RWPE2 (cell line): ENCODE measurements around the gene IMPG1.

Source experiments
- ATAC-seq: fragments of 200-7000 bp; cut with Tn5 transposase; 3 replicates; pipeline ENCODE4 v1.9.1; 2021; ENCODE audit warnings: low read depth
- DNase-seq: peaks from one replicate; pipeline ENCODE4 v3.0.0-alpha.2; 2020; ENCODE audit warnings: low spot score
- H3K27ac ChIP-seq: fragments of 450-650 bp; 2 replicates; pipeline ENCODE4 v1.5.1; 2017; ENCODE audit warnings: mild to moderate bottlenecking; ENCODE audit not compliant: poor library complexity, severe bottlenecking
- H3K27me3 ChIP-seq: fragments of 250-450 bp; sonication (Bioruptor Pico); 2 replicates; pipeline ENCODE4 v1.5.1; 2021; ENCODE audit warnings: mild to moderate bottlenecking, moderate library complexity; ENCODE audit not compliant: insufficient read depth, poor library complexity, severe bottlenecking
- H3K36me3 ChIP-seq: fragments of 250-450 bp; sonication (Bioruptor Pico); 2 replicates; pipeline ENCODE4 v1.5.1; 2020; ENCODE audit warnings: low read depth, mild to moderate bottlenecking, moderate library complexity
- H3K4me1 ChIP-seq: fragments of 250-450 bp; sonication (Bioruptor Pico); 2 replicates; pipeline ENCODE4 v1.5.1; 2021; ENCODE audit warnings: mild to moderate bottlenecking, moderate library complexity; ENCODE audit not compliant: insufficient read depth, poor library complexity, severe bottlenecking
- H3K4me3 ChIP-seq: fragments of 250-450 bp; sonication (Bioruptor Pico); 2 replicates; pipeline ENCODE4 v1.5.1; 2021; ENCODE audit warnings: mild to moderate bottlenecking, moderate library complexity; ENCODE audit not compliant: severe bottlenecking
- H3K9me3 ChIP-seq: fragments of 250-450 bp; sonication (Bioruptor Pico); 2 replicates; pipeline ENCODE4 v1.5.1; 2021; ENCODE audit warnings: mild to moderate bottlenecking, moderate library complexity; ENCODE audit not compliant: severe bottlenecking
- CTCF ChIP-seq: fragments of 450-650 bp; IDR thresholded peaks from one replicate; pipeline ENCODE4 v1.5.1; 2017; ENCODE audit warnings: mild to moderate bottlenecking, moderate library complexity; ENCODE audit not compliant: poor library complexity, severe bottlenecking

The IMPG1 gene, protein sequence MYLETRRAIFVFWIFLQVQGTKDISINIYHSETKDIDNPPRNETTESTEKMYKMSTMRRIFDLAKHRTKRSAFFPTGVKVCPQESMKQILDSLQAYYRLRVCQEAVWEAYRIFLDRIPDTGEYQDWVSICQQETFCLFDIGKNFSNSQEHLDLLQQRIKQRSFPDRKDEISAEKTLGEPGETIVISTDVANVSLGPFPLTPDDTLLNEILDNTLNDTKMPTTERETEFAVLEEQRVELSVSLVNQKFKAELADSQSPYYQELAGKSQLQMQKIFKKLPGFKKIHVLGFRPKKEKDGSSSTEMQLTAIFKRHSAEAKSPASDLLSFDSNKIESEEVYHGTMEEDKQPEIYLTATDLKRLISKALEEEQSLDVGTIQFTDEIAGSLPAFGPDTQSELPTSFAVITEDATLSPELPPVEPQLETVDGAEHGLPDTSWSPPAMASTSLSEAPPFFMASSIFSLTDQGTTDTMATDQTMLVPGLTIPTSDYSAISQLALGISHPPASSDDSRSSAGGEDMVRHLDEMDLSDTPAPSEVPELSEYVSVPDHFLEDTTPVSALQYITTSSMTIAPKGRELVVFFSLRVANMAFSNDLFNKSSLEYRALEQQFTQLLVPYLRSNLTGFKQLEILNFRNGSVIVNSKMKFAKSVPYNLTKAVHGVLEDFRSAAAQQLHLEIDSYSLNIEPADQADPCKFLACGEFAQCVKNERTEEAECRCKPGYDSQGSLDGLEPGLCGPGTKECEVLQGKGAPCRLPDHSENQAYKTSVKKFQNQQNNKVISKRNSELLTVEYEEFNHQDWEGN

GRCh38 chr6:76072562-76072961 lies at the start of gene IMPG1:
Gene IMPG1 (minus strand): TSS chr6:76072662. CDS start chr6:76072488, 174 bp downstream.
- ATAC-seq (no peak), DNase-seq (no peak)
- no peaks in the 10 kb centered on the region for H3K27me3 ChIP-seq
- H3K27ac ChIP-seq, result no peak within 1 kb of the TSS
- TF ChIP-seq CTCF, result no peak
- no peaks in the 10 kb centered on the region for H3K4me1 ChIP-seq
- no peaks in the 10 kb centered on the region for H3K36me3 ChIP-seq
- H3K9me3 ChIP-seq, result no peaks in the 10 kb centered on the region
- no peak within 1 kb of the TSS for H3K4me3 ChIP-seq

GRCh38 chr6:76120302-76120701 lies 47.8 kb upstream of the IMPG1 start:
- no peak for TF ChIP-seq CTCF
- H3K27me3 ChIP-seq, result no peaks in the 10 kb centered on the region
- no peak overlapping the region for H3K27ac ChIP-seq

GRCh38 chr6:76073281-76073680 lies 819 bp upstream of the IMPG1 start:
- Histone ChIP-seq H3K27ac (no peak overlapping the region), H3K27me3 (no peaks in the 10 kb centered on the region), H3K9me3 (no peaks in the 10 kb centered on the region), H3K4me3 (no peak overlapping the region), H3K4me1 (no peaks in the 10 kb centered on the region), H3K36me3 (no peaks in the 10 kb centered on the region)
- no peak for TF ChIP-seq CTCF
- ATAC-seq (no peak), DNase-seq (no peak)

More at GRCh38 chr6:76120302-76120701, 47.8 kb upstream of the IMPG1 start:
- DNase-seq, result no peak
- Histone ChIP-seq H3K4me3 (no peak overlapping the region), H3K36me3 (no peaks in the 10 kb centered on the region), H3K9me3 (no peaks in the 10 kb centered on the region), H3K4me1 (no peaks in the 10 kb centered on the region)
- ATAC-seq, result no peak

DNA sequence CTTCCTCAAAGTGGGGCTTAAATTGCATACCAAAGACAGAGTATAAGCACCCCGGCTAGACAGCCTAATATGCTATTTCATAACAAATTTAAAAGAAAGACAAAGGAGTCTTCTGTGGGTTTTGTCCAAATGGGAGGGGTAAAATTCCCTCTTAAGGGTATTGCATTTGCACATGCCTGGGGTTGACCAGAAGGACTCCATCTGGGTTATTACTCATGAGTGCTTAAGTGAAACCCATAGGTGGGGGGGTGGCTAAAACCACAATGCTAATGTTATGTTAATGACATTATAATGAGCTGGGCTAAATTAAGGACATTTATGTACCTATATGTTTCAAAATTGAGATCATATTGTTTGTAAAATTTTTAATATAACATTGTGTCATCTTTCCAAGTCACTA lies 15.0 kb downstream of the IMPG1 start:
- DNase-seq (no peak), ATAC-seq (no peak)
- TF ChIP-seq CTCF, result no peak
- no peaks in the 10 kb centered on the region for H3K27me3 ChIP-seq
- no peak overlapping the region for H3K4me3 ChIP-seq
- no peaks in the 10 kb centered on the region for H3K36me3 ChIP-seq
- no peaks in the 10 kb centered on the region for H3K4me1 ChIP-seq
- H3K9me3 ChIP-seq, result no peaks in the 10 kb centered on the region
- no peak overlapping the region for H3K27ac ChIP-seq
